KMS-11 (cell line): Measurements from ENCODE around the gene PFDN6.

Experiments used
- H2AFZ ChIP-seq: fragments of 200-600 bp; sonication (generic); 2 replicates; pipeline ENCODE4 v1.6.1; 2016; ENCODE audit warnings: antibody characterized with exemption, mixed run types, low read depth
- H3K27ac ChIP-seq: fragments of 200-600 bp; sonication (generic); 2 replicates; pipeline ENCODE4 v1.6.1; 2016; ENCODE audit warnings: mild to moderate bottlenecking, mixed run types
- H3K27me3 ChIP-seq: fragments of 200-600 bp; sonication (generic); 2 replicates; pipeline ENCODE4 v1.6.1; 2017; ENCODE audit warnings: mild to moderate bottlenecking, low read depth, mixed run types, moderate library complexity; ENCODE audit not compliant: insufficient read depth
- H3K36me3 ChIP-seq: fragments of 200-600 bp; sonication (generic); 2 replicates; pipeline ENCODE4 v1.6.1; 2017; ENCODE audit warnings: mild to moderate bottlenecking, mixed run types; ENCODE audit not compliant: insufficient read depth
- H3K4me1 ChIP-seq: fragments of 200-600 bp; sonication (generic); 2 replicates; pipeline ENCODE4 v1.6.1; 2016; ENCODE audit warnings: mild to moderate bottlenecking, low read depth, mixed run types; ENCODE audit not compliant: poor library complexity, severe bottlenecking
- H3K4me2 ChIP-seq: fragments of 200-600 bp; sonication (generic); 2 replicates; pipeline ENCODE4 v1.7.0; 2016; ENCODE audit warnings: mild to moderate bottlenecking, mixed run types
- H3K4me3 ChIP-seq: fragments of 200-600 bp; sonication (generic); IDR thresholded peaks from 2 replicates; pipeline ENCODE4 v1.6.1; 2017; ENCODE audit warnings: low read depth, low read length, mixed read lengths; ENCODE audit not compliant: insufficient read depth
- H3K79me2 ChIP-seq: fragments of 200-600 bp; sonication (generic); 2 replicates; pipeline ENCODE4 v1.6.1; 2016; ENCODE audit warnings: low read depth, mixed run types; ENCODE audit not compliant: insufficient read depth
- H3K9ac ChIP-seq: fragments of 200-600 bp; sonication (generic); 2 replicates; pipeline ENCODE4 v1.6.1; 2016; ENCODE audit warnings: mild to moderate bottlenecking, mixed run types
- H4K20me1 ChIP-seq: fragments of 200-600 bp; sonication (generic); 2 replicates; pipeline ENCODE4 v1.6.1; 2016; ENCODE audit warnings: mild to moderate bottlenecking, mixed run types; ENCODE audit not compliant: insufficient read depth
- CTCF ChIP-seq: fragments of 200-600 bp; sonication (generic); conservative IDR thresholded peaks from 2 replicates; pipeline ENCODE4 v1.6.1; 2017; ENCODE audit warnings: low read depth, mild to moderate bottlenecking, antibody characterized with exemption, low read length, moderate library complexity, mixed read lengths

PFDN6 gene

GRCh38 chr6:33288921-33289783 lies at the start of gene PFDN6, which contains the start of gene WDR46:
PFDN6 (plus strand) TSS chr6:33289601; CDS start chr6:33289857, 256 bp downstream.
WDR46 (minus strand) TSS chr6:33289239; CDS start chr6:33289170, 69 bp downstream.
- peak within 1 kb of the TSS; percentile 96 for H3K4me2 ChIP-seq
- H4K20me1 ChIP-seq, result no peaks in the 10 kb centered on the region
- peak within 1 kb of the TSS; percentile 40; the same call in 1 of the 2 replicates for H3K9ac ChIP-seq
- H3K79me2 ChIP-seq, result peaks cover 23% of the 10 kb centered on the region; the same call in 1 of the 2 replicates
- no peaks in the 10 kb centered on the region for H3K27me3 ChIP-seq
- no peak for TF ChIP-seq CTCF
- peak within 1 kb of the TSS; percentile 40 for H2AFZ ChIP-seq
- peak within 1 kb of the TSS; percentile 4; the same call in 1 of the 2 replicates for H3K27ac ChIP-seq
- H3K4me3 ChIP-seq, result peak within 1 kb of the TSS; percentile 22
- peaks cover 18% of the 10 kb centered on the region for H3K4me1 ChIP-seq
- no peaks in the 10 kb centered on the region; the same call in 1 of the 2 replicates for H3K36me3 ChIP-seq

GRCh38 chr6:33241968-33242367 lies 47.4 kb upstream of the PFDN6 start:
- Histone ChIP-seq H3K9ac (no peak overlapping the region), H3K27me3 (no peaks in the 10 kb centered on the region; the same call in 1 of the 2 replicates), H3K36me3 (no peaks in the 10 kb centered on the region), H3K4me3 (no peak overlapping the region), H2AFZ (no peak overlapping the region), H3K79me2 (no peaks in the 10 kb centered on the region), H3K4me2 (no peak overlapping the region), H3K4me1 (no peaks in the 10 kb centered on the region), H3K27ac (no peak overlapping the region), H4K20me1 (no peaks in the 10 kb centered on the region)
- no peak for TF ChIP-seq CTCF

- no peak for TF ChIP-seq CTCF
- H3K27me3 ChIP-seq, result no peaks in the 10 kb centered on the region; the same call in 1 of the 2 replicates
- no peak overlapping the region for H3K4me3 ChIP-seq
These were observed 45.9 kb upstream of the PFDN6 start for GRCh38 chr6:33243476-33243875.

GRCh38 chr6:33247977-33248642 lies 41.3 kb upstream of the PFDN6 start:
- peak overlapping the region; percentile 88 for H3K27ac ChIP-seq
- H3K4me3 ChIP-seq, result no peak overlapping the region
- H4K20me1 ChIP-seq, result no peaks in the 10 kb centered on the region

More at GRCh38 chr6:33243476-33243875, 45.9 kb upstream of the PFDN6 start:
- H2AFZ ChIP-seq, result no peak overlapping the region
- no peak overlapping the region for H3K9ac ChIP-seq
- H3K4me1 ChIP-seq, result no peaks in the 10 kb centered on the region
- H3K4me2 ChIP-seq, result no peak overlapping the region
- H3K36me3 ChIP-seq, result no peaks in the 10 kb centered on the region
- H3K27ac ChIP-seq, result no peak overlapping the region
- no peaks in the 10 kb centered on the region for H3K79me2 ChIP-seq
- no peaks in the 10 kb centered on the region for H4K20me1 ChIP-seq

More at GRCh38 chr6:33247977-33248642, 41.3 kb upstream of the PFDN6 start:
- H3K27me3 ChIP-seq, result no peaks in the 10 kb centered on the region
- peak overlapping the region; percentile 97 for H2AFZ ChIP-seq
- peak overlapping the region; percentile 83 for H3K9ac ChIP-seq
- peak overlapping the region; percentile 100 for H3K4me2 ChIP-seq
- no peaks in the 10 kb centered on the region for H3K36me3 ChIP-seq
- TF ChIP-seq CTCF, result peak; percentile 74
- peaks cover 9% of the 10 kb centered on the region for H3K4me1 ChIP-seq
- H3K79me2 ChIP-seq, result no peaks in the 10 kb centered on the region
